Kidney (tissue), 14 donors: ENCODE data around the gene LRRC4C. TPM values are rescaled to one million over a fixed set of nuclear protein-coding genes. Genes with fewer than 3 reads are reported as not detected.

Experiments used
- DNase-seq, 5 donors: peaks; one replicate each; pipeline ENCODE4 v3.0.0-alpha.2; 2013 to 2020
- FAIRE-seq: peaks from 2 replicates; lab custom pipeline; 2012; peaks lifted over from hg19 to GRCh38; lab: Jason Lieb, UNC
- H3K27ac ChIP-seq, 2 donors: one replicate each; pipeline ENCODE4 v1.7.0; 2013; ENCODE audit warnings: low read depth in 2 of 2, low read length in 2 of 2, inconsistent platforms in 1 of 2
- H3K27me3 ChIP-seq: one replicate; pipeline ENCODE4 v1.7.1; 2013; ENCODE audit warnings: low read length, inconsistent platforms; ENCODE audit not compliant: control insufficient read depth, insufficient read depth
- H3K36me3 ChIP-seq, 3 donors: one replicate each; pipeline versions ENCODE4 v1.7.0 to v1.7.1; 2013; ENCODE audit warnings: low read length in 3 of 3, control low read depth in 1 of 3, inconsistent platforms in 1 of 3; ENCODE audit not compliant: insufficient read depth in 3 of 3, control insufficient read depth in 2 of 3
- H3K4me1 ChIP-seq, 3 donors: one replicate each; pipeline versions ENCODE4 v1.7.0 to v1.7.1; 2013; ENCODE audit warnings: low read length in 3 of 3, inconsistent platforms in 1 of 3, low read depth in 1 of 3; ENCODE audit not compliant: control insufficient read depth in 2 of 3, insufficient read depth in 2 of 3
- H3K4me3 ChIP-seq, 3 donors: one replicate each; pipeline versions ENCODE4 v1.7.0 to v1.8.1; 2013; ENCODE audit warnings: low read length in 3 of 3, control low read depth in 1 of 3, inconsistent platforms in 1 of 3
- H3K9ac ChIP-seq, 3 donors: one replicate each; pipeline versions ENCODE4 v1.7.0 to v1.7.1; 2013; ENCODE audit warnings: low read length in 3 of 3, control low read depth in 1 of 3, inconsistent platforms in 1 of 3
- H3K9me3 ChIP-seq, 3 donors: one replicate each; pipeline versions ENCODE4 v1.7.0 to v1.7.1; 2013; ENCODE audit warnings: low read length in 3 of 3, control low read depth in 1 of 3, inconsistent platforms in 1 of 3; ENCODE audit not compliant: control insufficient read depth in 2 of 3, insufficient read depth in 1 of 3
- intact Hi-C: fragments of 100-400 bp; cut with DNase I; formaldehyde crosslinking; loops from one replicate; pipeline ENCODE4 v1.11.1; 2022
- polyA plus RNA-seq: library from polyadenylated mRNA; stranded (reverse); fragments of 350-450 nt; fragmentation: Illumina TruSeq; extraction: RNeasy Lipid Tissue Mini Kit (QIAGEN cat#74804); gene quantifications from one replicate; pipeline ENCODE4 v1.2.3, GENCODE V29; 2014; ENCODE audit warnings: low read depth, low replicate concordance; ENCODE audit not compliant: insufficient read depth
- total RNA-seq: library from RNA; stranded (reverse); fragmentation: NEBNext Ultra II Directional; extraction: Animal tissue kit (Norgen Biotek cat#: 25700); gene quantifications from one replicate; pipeline ENCODE4 v1.2.1, GENCODE V29; 2021
- TF ChIP-seq, protein P1 (sequence below): IDR thresholded peaks from 3 replicates; pipeline ENCODE4 v1.5.1; 2012; ENCODE audit warnings: mild to moderate bottlenecking, moderate library complexity, borderline replicate concordance; ENCODE audit not compliant: insufficient read depth; ENCODE audit errors: extremely low read depth
- donor health status: control.
- donor health status: control.
- donor health status: control.
- donor health status: control.
- donor health status: control.
- donor health status: DM: yes; HTN: yes; CAD: no.
- donor health status: Normal renal cell carcinoma (clear cell type).

Gene LRRC4C
- total and polyA plus RNA-seq, 2 donors from 2014 or later = 0.26 to 1.6 TPM

DNA sequence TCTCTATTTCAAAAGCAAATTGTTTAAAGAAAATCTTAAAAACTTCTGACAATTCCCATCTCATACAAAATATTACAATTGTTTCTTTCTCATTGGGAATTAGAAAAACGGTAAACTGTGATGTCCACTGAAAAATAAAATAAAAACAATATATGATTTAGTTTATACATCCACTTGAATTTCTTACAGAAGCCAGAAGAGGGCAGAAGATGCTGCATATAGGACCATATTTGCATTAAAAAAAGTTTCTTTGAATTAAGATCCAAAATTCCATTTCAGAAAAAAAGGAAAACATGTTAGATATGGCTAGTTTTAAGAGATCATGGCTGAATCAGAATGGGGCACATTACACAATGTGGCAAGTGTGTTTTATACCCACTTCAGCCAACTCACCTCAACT lies 39.3 kb upstream of the LRRC4C start:
- no peaks in the 10 kb centered on the region for H3K36me3 ChIP-seq
- H3K27me3 ChIP-seq = no peaks in the 10 kb centered on the region
- no peak overlapping the region for H3K27ac ChIP-seq
- TF ChIP-seq, protein P1, sequence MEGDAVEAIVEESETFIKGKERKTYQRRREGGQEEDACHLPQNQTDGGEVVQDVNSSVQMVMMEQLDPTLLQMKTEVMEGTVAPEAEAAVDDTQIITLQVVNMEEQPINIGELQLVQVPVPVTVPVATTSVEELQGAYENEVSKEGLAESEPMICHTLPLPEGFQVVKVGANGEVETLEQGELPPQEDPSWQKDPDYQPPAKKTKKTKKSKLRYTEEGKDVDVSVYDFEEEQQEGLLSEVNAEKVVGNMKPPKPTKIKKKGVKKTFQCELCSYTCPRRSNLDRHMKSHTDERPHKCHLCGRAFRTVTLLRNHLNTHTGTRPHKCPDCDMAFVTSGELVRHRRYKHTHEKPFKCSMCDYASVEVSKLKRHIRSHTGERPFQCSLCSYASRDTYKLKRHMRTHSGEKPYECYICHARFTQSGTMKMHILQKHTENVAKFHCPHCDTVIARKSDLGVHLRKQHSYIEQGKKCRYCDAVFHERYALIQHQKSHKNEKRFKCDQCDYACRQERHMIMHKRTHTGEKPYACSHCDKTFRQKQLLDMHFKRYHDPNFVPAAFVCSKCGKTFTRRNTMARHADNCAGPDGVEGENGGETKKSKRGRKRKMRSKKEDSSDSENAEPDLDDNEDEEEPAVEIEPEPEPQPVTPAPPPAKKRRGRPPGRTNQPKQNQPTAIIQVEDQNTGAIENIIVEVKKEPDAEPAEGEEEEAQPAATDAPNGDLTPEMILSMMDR = peak; percentile 15
- intact Hi-C loops = no loop called here
- no peaks in the 10 kb centered on the region for H3K4me1 ChIP-seq
- no peak overlapping the region for H3K9ac ChIP-seq
- H3K9me3 ChIP-seq = no peaks in the 10 kb centered on the region
- DNase-seq (peak in 2 of 5 donors; percentile 24 to 46), FAIRE-seq (peak; percentile 11)
- H3K4me3 ChIP-seq = no peak overlapping the region

- Histone ChIP-seq H3K4me1 (no peaks in the 10 kb centered on the region), H3K9me3 (no peaks in the 10 kb centered on the region), H3K4me3 (no peak overlapping the region), H3K9ac (no peak overlapping the region), H3K27me3 (no peaks in the 10 kb centered on the region), H3K27ac (no peak overlapping the region), H3K36me3 (no peaks in the 10 kb centered on the region)
- FAIRE-seq = no peak
- intact Hi-C loops = no loop called here
- DNase-seq = no peak
- TF ChIP-seq, protein P1 = no peak
Observed at GRCh38 chr11:41497974-41498373, 38.5 kb upstream of the LRRC4C start.

DNA sequence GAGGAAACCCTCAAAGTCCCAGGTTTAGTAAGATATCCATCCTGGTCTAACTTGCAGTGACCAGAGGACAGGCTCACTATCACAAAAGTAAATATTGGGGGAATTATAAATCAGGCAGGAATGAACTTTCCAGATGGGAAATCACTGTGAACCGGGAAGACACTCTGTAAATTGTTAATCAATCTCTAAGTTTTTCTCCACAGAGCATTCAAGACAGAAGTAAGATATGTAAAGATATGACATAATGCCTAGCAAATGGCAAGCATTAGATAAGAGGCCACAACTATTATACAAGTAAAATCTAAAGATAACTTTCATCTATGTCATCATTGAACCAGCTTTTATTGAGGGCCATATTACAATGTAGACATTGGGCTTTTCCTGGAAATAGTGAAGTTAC lies 35.3 kb upstream of the LRRC4C start:
- TF ChIP-seq, protein P1 = no peak
- intact Hi-C loops = no loop called here
- H3K27ac ChIP-seq = no peak overlapping the region
- H3K4me1 ChIP-seq = no peaks in the 10 kb centered on the region
- H3K27me3 ChIP-seq = no peaks in the 10 kb centered on the region
- H3K9ac ChIP-seq = no peak overlapping the region
- H3K4me3 ChIP-seq = no peak overlapping the region
- H3K9me3 ChIP-seq = peaks cover 0 to 2% (median 0%) of the 10 kb centered on the region in 3 donors
- no peaks in the 10 kb centered on the region for H3K36me3 ChIP-seq
- no peak for DNase-seq
- no peak for FAIRE-seq

DNA sequence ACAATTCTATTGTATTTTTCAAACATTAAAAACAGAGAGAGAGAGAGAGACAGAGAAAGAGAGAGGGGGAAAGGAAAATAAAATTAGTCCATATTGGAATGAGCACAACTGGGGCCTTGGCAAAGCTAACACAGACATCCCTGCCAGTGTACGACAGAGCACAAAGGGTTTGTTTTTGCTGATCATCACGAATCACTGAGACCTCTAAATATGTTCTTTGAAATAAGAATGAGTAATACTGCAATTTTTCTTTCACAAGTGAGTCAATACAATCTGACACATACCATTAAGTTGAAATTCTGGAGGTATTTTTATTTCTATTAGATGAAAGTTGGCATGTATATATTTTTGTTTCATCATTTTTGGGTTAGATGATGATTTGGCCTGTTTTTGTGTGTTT lies 27.0 kb upstream of the LRRC4C start:
- no peaks in the 10 kb centered on the region for H3K27me3 ChIP-seq
- DNase-seq (no peak), FAIRE-seq (no peak)
- intact Hi-C loops = no loop called here
- no peak overlapping the region for H3K27ac ChIP-seq
- H3K9me3 ChIP-seq = peaks cover 0 to 2% (median 0%) of the 10 kb centered on the region in 3 donors
- H3K36me3 ChIP-seq = no peaks in the 10 kb centered on the region
- H3K4me3 ChIP-seq = no peak overlapping the region
- H3K9ac ChIP-seq = no peak overlapping the region
- TF ChIP-seq, protein P1 = no peak
- no peaks in the 10 kb centered on the region for H3K4me1 ChIP-seq
